Stimulated activated CD4-positive, alpha-beta T cell treated with anti-CD3 and anti-CD28 coated beads, Interleukin-12 subunit alpha, Interleukin-12 subunit beta, amount 100 ng/mL, for 4 hours (primary cell): Measurements from ENCODE around the gene DDX42.
"Not testable (repeated sequence)": the region's sequence is repeated elsewhere in the genome, so short reads cannot be mapped to it uniquely, and the experiment has no call there.

Experiments
- DNase-seq: peaks from one replicate; pipeline ENCODE4 v3.0.0-alpha.2; 2020

DDX42 gene

DNA sequence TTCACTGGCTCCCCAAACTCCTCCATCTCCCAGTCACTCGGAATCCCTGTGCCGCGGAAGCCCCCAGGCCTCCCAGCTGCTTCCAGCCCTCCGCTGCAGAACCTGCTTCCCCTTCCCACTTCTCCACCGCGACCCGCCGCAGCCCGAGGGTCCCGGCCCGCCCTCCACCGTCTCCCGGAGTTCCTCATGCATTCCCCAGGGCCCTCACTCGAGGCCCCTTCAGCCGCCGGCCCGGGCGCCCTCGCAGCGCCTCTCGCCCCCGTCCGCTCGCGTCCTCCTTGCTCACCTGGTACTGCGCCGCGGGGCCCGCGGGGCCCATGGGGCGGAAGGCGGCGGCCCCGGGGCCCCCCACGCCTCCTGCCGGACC lies 68.2 kb downstream of the DDX42 start:
- peak; percentile 44 for DNase-seq

DNA sequence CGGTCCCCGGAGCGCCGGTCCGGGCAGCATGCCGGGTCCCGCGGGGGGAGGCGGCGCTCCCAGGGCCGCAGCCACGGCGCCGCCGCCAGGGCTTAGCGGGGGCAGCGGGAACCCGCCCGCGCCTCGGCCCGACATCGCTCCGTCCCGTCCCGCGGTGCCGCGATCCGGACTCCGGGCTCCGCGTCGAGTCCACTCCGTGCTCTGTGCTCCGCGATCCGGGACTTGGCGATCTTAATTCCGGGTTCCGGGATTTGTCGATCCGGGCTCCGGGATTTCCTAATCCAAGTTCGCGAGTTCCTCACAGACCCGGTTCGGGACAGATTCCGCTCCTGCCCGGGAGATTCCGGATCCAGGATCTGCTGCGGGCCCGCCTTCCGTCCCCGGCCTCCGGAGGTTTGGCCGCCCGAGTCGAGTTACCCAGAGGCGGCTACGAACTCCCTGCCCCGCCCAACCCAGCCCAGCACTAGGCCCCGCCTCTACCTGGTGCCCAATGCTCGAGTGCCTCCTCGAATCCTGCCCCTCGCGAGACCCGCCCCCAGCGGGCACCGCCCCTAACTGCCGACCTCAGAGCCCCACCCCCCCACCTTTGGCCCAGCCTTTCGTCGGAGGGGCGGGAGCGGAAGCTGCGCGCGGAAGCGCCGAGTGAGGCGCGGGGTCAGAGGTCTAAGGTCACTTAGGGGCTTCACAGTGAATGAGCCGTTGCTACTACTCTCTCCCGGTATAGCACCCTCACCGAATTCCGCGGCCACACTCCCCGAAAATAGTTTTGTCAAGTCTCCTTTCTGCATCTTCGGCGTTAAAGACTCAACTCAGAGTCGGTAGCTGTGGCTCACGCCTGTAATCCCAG lies 68.8 kb downstream of the DDX42 start, which contains the start of gene SMARCD2:
TSS of gene SMARCD2 (minus strand) at position 146 of the 847 bp plus-strand sequence. CDS start at position 135, 11 bp downstream.
- peak; percentile 99 for DNase-seq

DNA sequence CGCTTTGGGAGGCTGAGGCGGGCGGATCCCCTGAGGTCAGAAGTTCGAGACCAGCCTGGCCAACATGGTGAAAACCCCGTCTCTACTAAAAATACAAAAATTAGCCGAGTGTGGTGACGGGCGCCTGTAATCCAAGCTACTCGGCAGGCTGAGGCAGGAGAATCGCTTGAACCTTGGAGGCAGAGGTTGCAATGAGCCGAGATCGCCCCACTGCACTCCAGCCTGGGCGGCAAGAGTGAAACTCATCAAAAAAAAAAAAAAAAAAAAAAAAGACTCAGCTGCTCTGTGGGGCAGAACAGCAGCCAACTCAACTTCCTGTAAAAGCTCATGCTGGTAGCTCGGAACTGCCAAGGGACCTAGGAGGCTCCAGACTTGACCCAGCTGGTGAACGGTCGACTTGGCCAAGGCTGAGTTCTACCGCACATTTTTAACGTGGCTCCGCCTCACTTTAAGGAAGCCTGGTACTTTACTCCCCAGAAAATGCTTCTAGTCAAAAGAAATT lies 69.5 kb downstream of the DDX42 start:
- DNase-seq: not testable (repeated sequence)

DNA sequence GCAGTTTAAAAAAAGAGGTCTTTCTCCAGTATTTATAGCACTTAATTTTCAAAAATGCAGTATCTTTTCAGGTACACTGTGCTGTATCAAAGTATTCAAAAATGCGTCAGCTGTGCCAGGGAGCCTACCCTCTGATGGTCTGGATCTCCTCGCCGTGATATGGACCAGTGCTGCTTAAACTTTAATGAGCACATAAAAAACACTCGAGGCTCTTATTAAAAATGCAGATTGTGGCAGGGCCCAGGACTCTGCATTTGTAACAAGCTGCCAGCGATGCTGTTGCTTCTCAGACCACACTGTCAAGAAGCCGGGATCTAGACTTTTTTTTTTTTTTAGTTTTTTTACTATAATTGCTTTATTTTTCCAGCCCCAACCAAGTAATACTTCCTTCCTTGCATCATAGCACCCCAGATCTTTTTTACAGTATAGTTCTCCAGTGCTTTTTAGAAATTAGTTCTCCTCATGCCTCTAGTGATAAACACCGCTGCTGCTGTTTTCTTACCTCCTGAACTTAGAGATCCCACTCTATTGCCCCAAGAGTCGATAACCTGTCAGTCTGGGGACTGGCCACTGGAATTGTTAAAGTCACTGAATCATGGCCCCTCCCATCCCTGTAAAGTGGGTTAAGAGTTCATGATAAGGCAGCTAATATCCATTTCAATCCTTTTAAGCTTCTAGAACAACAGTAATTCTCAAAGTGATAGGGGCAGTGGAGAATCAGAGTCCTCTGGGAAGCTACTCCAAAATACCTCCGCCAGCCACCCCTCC lies 70.1 kb downstream of the DDX42 start:
- DNase-seq: no peak

DNA sequence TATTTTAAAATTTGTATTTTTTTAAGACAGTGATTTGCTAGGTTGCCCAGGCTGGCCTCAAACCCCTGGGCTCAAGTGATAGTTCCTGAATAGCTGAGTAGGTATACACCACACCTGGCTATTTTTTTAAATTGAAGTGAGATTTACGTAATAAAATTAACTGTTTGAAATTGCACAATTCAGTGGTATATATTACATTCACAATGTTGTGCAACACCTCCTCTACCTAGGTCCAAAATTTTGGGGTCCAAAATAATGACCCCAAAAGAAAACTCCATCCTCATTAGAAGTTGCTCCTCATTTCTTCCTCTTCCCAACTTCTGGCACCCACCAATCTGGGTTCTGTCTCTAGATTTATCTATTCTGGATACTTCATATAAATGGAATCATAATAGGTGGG lies 71.5 kb downstream of the DDX42 start:
- no peak for DNase-seq

DNA sequence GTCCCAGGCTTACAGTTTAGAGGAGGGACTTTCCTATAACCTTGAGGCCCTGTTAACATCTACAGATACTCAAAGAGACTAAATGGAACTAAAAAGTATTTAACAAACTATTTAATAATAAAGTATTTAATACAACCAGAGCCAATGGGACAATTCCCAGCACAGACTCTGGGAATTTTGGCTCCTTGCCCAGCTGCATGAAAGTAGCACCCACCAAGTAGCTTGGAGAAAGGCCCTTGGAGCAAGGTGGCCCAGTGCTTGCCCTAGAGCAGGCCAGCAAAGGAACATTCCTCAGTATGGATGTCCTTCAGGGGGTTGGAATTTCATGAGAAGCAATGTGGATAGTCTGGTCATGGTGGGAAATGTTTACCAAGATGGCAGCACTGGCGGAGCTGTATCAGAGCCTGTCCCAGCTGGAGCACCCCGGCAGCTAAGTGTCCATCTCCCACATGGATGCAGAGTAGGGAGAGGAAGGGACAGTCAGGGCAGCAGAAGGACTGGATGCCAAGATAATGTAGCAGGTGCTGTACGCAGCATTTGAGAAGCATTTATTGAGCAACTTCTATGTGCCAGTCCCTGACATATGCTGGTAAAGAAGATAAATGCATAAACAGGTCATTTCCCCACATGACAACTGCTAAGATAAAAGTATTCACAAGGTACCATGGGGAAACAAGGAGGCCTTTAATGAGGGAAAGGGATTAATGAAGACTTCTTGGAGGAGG lies 73.7 kb downstream of the DDX42 start:
- no peak for DNase-seq

DNA sequence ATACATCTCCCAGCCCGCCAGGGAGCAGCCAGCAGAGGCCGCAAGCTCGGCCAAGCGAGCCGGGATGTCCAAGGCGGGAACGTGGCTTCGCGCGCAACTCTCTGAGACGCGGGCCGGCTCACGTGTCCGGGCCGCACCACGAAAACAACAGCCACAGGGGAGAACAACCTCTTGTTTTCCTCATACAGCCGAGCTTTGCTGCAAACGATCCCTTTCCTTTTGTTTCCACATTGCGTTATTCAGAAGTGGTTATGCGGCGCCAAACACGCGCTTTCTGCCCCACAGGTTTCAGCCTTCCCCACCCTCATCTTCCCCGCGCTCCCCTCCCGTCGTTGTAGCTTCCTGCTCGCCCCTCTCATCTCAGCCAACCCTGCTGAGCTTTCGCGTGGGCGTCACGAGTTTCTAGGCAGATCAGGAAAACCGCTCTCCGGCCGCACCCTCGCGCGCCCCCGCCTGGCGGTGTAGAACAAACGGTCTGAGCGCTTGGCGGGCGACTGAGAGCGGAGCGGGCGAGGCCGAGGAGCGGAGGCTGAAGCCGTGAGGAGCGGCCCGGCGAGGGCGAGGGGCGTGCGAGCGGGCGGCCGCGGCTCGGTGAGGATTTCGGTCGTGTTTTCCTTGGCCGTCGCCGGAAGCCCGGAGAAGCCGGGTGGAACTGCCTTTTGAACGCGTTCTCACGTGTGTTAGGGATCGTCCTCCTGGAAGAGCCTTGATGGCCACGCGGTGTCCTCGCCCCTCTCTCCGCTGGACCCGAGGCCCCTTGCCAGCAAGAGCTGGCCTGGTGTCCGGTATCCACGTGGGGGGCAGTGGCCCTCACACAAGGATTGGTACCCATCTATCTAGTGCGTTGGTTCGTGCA lies 75.1 kb downstream of the DDX42 start:
- DNase-seq: peak; percentile 97

DNA sequence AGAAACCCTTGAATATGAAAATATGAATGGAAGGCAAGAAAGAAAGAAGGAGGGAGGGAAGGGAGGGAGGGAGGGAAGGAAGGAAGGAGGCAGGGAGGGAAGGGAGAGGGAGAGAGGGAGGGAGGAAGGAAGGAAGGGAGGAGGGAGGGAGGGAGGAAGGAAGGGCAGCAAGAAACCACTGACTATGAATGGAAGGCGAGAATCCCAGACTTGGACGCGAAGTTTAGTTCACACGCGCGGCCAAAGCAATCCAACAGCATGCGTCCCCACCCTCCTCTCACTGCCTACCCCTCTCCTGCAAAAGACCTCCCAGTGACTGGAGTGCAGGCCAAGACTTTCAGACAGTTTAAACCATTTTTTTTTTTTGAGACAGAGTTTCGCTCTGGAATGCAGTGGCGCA lies 76.4 kb downstream of the DDX42 start:
- DNase-seq: no peak

DNA sequence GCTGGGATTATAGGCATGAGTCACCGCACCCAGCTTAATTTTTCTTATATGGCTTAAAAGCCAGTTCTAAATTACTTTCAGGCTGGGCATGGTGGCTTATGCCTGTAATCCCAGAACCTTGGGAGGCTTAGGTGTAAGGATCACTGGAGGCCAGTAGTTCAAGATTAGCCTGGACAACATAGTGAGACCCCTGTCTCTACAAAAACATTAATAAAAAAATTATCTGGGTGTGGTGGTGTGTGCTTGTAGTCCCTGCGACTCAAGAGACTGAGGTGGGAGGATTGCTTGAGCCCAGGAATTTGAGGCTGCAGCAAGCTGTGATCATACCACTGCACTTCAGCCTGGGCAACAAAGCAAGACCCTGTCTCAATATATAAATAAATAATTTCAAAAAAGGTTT lies 79.3 kb downstream of the DDX42 start:
- DNase-seq: no peak

DNA sequence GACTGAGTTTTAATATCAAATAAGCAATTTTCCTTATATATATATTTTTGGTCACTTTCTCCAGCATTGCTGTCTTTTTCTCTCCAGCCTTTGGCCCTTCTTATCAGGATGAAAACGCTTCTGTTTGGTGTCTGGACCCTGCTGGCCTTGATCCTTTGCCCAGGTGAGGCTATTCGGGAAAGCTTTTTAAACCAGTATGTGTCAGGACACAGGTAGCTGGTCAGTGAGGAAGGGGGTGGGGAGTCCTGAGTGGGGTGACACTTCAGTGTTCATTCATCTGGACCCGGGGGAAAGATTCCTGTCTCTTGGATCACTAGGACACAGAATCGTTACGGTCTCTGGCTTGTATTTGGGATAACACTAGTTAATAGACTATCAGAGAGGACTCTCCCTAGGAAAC lies 80.7 kb downstream of the DDX42 start:
- DNase-seq: no peak

DNA sequence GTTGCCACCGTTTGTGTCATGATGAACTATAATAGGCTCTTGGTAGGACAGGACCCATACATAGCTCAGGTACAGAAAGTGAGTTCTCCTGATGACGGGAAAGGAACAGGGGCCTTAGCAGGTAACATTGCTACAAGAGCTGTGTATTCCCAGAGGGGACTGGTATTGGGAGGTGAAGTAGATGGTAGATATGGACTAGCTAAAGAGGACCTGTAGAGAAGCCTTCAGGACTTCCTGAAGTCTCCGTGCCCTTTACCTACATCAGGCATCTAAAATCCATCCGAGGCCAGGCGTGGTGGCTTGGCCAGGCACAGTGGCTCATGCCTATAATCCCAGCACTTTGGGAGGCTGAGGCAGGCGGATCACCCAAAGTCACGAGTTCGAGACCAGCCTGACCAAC lies 81.2 kb downstream of the DDX42 start:
- no peak for DNase-seq

DNA sequence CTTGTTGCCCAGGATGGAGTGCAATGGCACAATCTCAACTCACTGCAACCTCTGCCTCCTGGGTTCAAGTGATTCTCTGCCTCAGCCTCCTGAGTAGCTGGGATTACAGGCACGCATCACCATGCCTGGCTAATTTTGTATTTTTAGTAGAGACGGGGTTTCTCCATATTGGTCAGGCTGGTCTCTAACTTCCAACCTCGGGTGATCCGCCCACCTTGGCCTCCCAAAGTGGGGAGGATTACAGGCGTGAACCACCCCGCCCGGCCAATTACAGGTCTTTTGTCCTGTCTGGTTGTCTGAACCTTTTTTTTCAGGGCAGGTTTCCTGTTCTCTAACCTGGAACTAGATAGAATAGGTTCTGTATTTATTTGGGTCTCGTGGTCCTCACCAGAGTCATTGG lies 82.5 kb downstream of the DDX42 start:
- not testable (repeated sequence) for DNase-seq

DNA sequence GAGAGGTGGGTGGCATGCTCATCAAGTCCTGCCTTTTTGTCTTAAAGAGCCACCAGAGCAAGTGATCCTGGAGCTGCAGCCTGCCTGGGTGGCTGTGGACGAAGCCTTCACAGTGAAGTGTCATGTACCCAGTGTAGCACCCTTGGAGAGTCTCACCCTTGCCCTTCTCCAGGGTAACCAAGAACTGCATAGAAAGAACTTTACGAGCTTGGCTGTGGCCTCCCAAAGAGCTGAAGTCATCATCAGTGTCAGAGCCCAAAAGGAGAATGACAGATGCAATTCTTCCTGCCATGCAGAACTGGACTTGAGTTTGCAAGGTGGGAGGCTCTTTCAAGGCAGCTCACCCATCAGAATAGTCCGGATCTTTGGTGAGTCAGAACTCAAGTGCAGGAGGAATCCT lies 85.3 kb downstream of the DDX42 start:
- DNase-seq: no peak

DNA sequence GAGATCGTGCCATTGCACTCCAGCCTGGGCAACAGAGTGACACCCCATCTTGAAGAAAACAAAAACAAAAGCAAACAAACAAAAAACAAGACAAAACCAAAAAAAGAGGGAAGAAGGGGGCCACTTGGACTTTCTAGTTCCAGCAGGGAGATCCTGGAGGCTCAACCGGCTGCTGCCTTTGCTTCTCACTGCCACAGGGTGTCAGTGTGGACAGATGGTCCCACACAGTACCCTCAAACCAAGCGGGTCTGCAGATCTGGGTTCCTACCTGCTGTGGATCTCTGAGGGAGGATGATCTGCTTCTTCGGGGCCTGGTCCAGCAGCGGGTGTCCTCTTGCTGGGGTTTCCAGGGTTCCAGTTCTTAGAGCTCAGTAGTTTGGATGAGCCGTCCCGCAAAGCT lies 92.7 kb downstream of the DDX42 start:
- DNase-seq: not testable (repeated sequence)
